Right cardiac atrium (tissue), 5 donors: ENCODE measurements around the gene THAP7. TPM values are rescaled to one million over a fixed set of nuclear protein-coding genes. Genes with fewer than 3 reads are reported as not detected.
"Not testable (repeated sequence)": the region's sequence is repeated elsewhere in the genome, so short reads cannot be mapped to it uniquely, and the experiment has no call there.

Source experiments
- ATAC-seq, 2 donors: fragments of 200-7000 bp; cut with Tn5 transposase; one replicate each; pipeline versions ENCODE4 v1.8.0 to v1.9.1; 2020; ENCODE audit warnings: moderate library complexity in 2 of 2, mild to moderate bottlenecking in 1 of 2
- DNase-seq, 3 donors: peaks; one replicate each; pipeline ENCODE4 v3.0.0-alpha.2; 2020
- H3K27ac ChIP-seq: one replicate; pipeline ENCODE4 v1.5.1; 2013; ENCODE audit warnings: mild to moderate bottlenecking, low read length, control low read depth, moderate library complexity
- H3K27me3 ChIP-seq: one replicate; pipeline ENCODE4 v1.6.1; 2013; ENCODE audit not compliant: control insufficient read depth, insufficient read depth
- H3K4me1 ChIP-seq: one replicate; pipeline ENCODE4 v1.6.1; 2013; ENCODE audit warnings: low read length; ENCODE audit not compliant: control insufficient read depth, insufficient read depth
- H3K4me3 ChIP-seq: one replicate; pipeline ENCODE4 v1.5.1; 2013; ENCODE audit warnings: low read length, control low read depth
- H3K9me3 ChIP-seq: one replicate; pipeline ENCODE4 v1.6.1; 2013; ENCODE audit warnings: low read length; ENCODE audit not compliant: control insufficient read depth
- WGBS: extraction: QIAGEN DNeasy Blood & Tissue Kit; methylation state at CpG from one replicate; pipeline ENCODE4 v1.1.7; 2013; 5-methylcytosine and 5-hydroxymethylcytosine counted together
- intact Hi-C, 4 donors: fragments of 100-400 bp; cut with DNase I; formaldehyde crosslinking; loops; one replicate each; pipeline versions ENCODE4 v1.11.0 to v1.14.0; 2022 to 2023
- long read RNA-seq, 4 donors: library from polyadenylated mRNA; unstranded; transcript quantifications; one replicate each; pipeline ENCODE4 v2.0.0, GENCODE V29; 2020 to 2021
- polyA plus RNA-seq: library from polyadenylated mRNA; stranded (reverse); fragments of 200-250 nt; gene quantifications from one replicate; pipeline ENCODE4 v1.2.3, GENCODE V29; 2013
- total RNA-seq, 4 donors: library from RNA; stranded (reverse); fragmentation: NEBNext Ultra II Directional; extraction: Animal tissue kit (Norgen Biotek cat#: 25700); gene quantifications; one replicate each; pipeline ENCODE4 v1.2.1, GENCODE V29; 2021
- donor health status: healthy with polysubstance abuse.
- donor health status: DM: no; HTN: yes; CAD: no.
- donor health status: DM: no; HTN: no; CAD: no.
- donor health status: DM: no; HTN: yes; CAD: no; lungs with severe emphysema.
- donor health status: DM: yes; HTN: yes; CAD: no.

Gene THAP7
- total RNA-seq = 10 to 100 TPM; 23.2 to 25.2 (median 23.8) TPM
- polyA plus RNA-seq = 38.2 TPM
- long read RNA-seq, donor 1, transcript THAP7-208 (3 exons, 1,957 nt) = minor isoform, 15 of 67 reads
- long read RNA-seq, donor 1, transcript THAP7-202 (5 exons, 1,144 nt) = minor isoform, 8 of 67 reads
- long read RNA-seq, donor 1, transcript THAP7-204 (2 exons, 1,809 nt) = major isoform, 36 of 67 reads
- long read RNA-seq, donor 1, partial matches to known transcripts = 0 of 67 reads
- long read RNA-seq, donor 1, other reads (novel, unspliced or antisense) = 4 of 67 reads
- long read RNA-seq, donor 2, transcript THAP7-204 (2 exons, 1,809 nt) = major isoform, 16 of 45 reads
- long read RNA-seq, donor 2, transcript THAP7-208 (3 exons, 1,957 nt) = minor isoform, 13 of 45 reads
- long read RNA-seq, donor 2, transcript THAP7-201 (4 exons, 1,213 nt) = minor isoform, 6 of 45 reads
- long read RNA-seq, donor 2, partial matches to known transcripts = 0 of 45 reads
- long read RNA-seq, donor 2, other reads (novel, unspliced or antisense) = 5 of 45 reads
- long read RNA-seq, donor 3, transcript THAP7-204 (2 exons, 1,809 nt) = major isoform, 44 of 97 reads
- long read RNA-seq, donor 3, transcript THAP7-202 (5 exons, 1,144 nt) = minor isoform, 11 of 97 reads
- long read RNA-seq, donor 3, transcript THAP7-208 (3 exons, 1,957 nt) = minor isoform, 26 of 97 reads
- long read RNA-seq, donor 3, partial matches to known transcripts = 0 of 97 reads
- long read RNA-seq, donor 3, other reads (novel, unspliced or antisense) = 8 of 97 reads
- long read RNA-seq, donor 4, transcript THAP7-204 (2 exons, 1,809 nt) = major isoform, 18 of 47 reads
- long read RNA-seq, donor 4, transcript THAP7-202 (5 exons, 1,144 nt) = minor isoform, 7 of 47 reads
- long read RNA-seq, donor 4, transcript THAP7-208 (3 exons, 1,957 nt) = minor isoform, 12 of 47 reads
- long read RNA-seq, donor 4, partial matches to known transcripts = 0 of 47 reads
- long read RNA-seq, donor 4, other reads (novel, unspliced or antisense) = 8 of 47 reads

- no peaks in the 10 kb centered on the region for H3K9me3 ChIP-seq
- ATAC-seq (peak; percentile 95 to 96), DNase-seq (peak; percentile 99)
- under 1% methylated on average over 83 of the region's 83 CpGs for WGBS
- peak within 1 kb of the TSS; percentile 73 for H3K4me3 ChIP-seq
- H3K4me1 ChIP-seq = peaks cover 7% of the 10 kb centered on the region
- H3K27me3 ChIP-seq = no peaks in the 10 kb centered on the region
- peak within 1 kb of the TSS; percentile 86 for H3K27ac ChIP-seq
- intact Hi-C loops = no loop called here
Measured at GRCh38 chr22:21001601-21002325, at the start of gene THAP7. TSS of gene THAP7 (minus strand) at chr22:21002118. CDS start at chr22:21001911, 207 bp downstream.

- WGBS = 87% methylated on average over 9 of the region's 9 CpGs
- H3K27me3 ChIP-seq = no peaks in the 10 kb centered on the region
- H3K9me3 ChIP-seq = no peaks in the 10 kb centered on the region
- no peak overlapping the region for H3K27ac ChIP-seq
- DNase-seq (no peak), ATAC-seq (no peak)
- intact Hi-C loops = no loop called here
- no peaks in the 10 kb centered on the region for H3K4me1 ChIP-seq
- no peak overlapping the region for H3K4me3 ChIP-seq
Measured at GRCh38 chr22:21051145-21051830, 49.4 kb upstream of the THAP7 start.

- H3K4me3 ChIP-seq = not testable (repeated sequence)
- WGBS = 92% methylated on average over 7 of the region's 12 CpGs
Measured at GRCh38 chr22:21048965-21049364, 47.0 kb upstream of the THAP7 start.

GRCh38 chr22:21048448-21048847, 46.5 kb upstream of the THAP7 start:
- WGBS = 72% methylated on average over 5 of the region's 5 CpGs
- H3K27me3 ChIP-seq, intact Hi-C loops, H3K9me3 ChIP-seq, H3K4me1 ChIP-seq, DNase-seq, ATAC-seq, H3K4me3 ChIP-seq, H3K27ac ChIP-seq: not testable (repeated sequence)

More at GRCh38 chr22:21048965-21049364, 47.0 kb upstream of the THAP7 start:
- H3K27me3 ChIP-seq, DNase-seq, H3K4me1 ChIP-seq, H3K9me3 ChIP-seq, H3K27ac ChIP-seq, ATAC-seq, intact Hi-C loops: not testable (repeated sequence)

GRCh38 chr22:21047730-21048129, 45.8 kb upstream of the THAP7 start:
- H3K4me1 ChIP-seq = no peaks in the 10 kb centered on the region
- intact Hi-C loops = no loop called here
- H3K27me3 ChIP-seq = no peaks in the 10 kb centered on the region
- H3K27ac ChIP-seq = no peak overlapping the region
- ATAC-seq (no peak), DNase-seq (no peak)
- 83% methylated on average over 7 of the region's 7 CpGs for WGBS
- H3K4me3 ChIP-seq = no peak overlapping the region
- H3K9me3 ChIP-seq = no peaks in the 10 kb centered on the region

GRCh38 chr22:21047035-21047661, 45.2 kb upstream of the THAP7 start:
- Histone ChIP-seq H3K9me3 (no peaks in the 10 kb centered on the region), H3K4me3 (no peak overlapping the region), H3K27ac (no peak overlapping the region), H3K27me3 (no peaks in the 10 kb centered on the region), H3K4me1 (no peaks in the 10 kb centered on the region)
- ATAC-seq (no peak), DNase-seq (peak in 1 of 3 donors; percentile 45)
- WGBS = 92% methylated on average over 14 of the region's 14 CpGs
- intact Hi-C loops = no loop called here

GRCh38 chr22:21045585-21046294, 43.8 kb upstream of the THAP7 start, which contains the start of gene LRRC74B:
TSS of gene LRRC74B (plus strand) at chr22:21045946. CDS start at chr22:21045987, 41 bp downstream.
- Histone ChIP-seq H3K4me1 (no peaks in the 10 kb centered on the region), H3K4me3 (peak within 1 kb of the TSS; percentile 49), H3K27me3 (no peaks in the 10 kb centered on the region), H3K27ac (no peak within 1 kb of the TSS), H3K9me3 (no peaks in the 10 kb centered on the region)
- DNase-seq (peak; percentile 92 to 97 (median 96)), ATAC-seq (peak; percentile 96 to 97)
- intact Hi-C loops = no loop called here
- WGBS = 4% methylated on average over 47 of the region's 47 CpGs

- Histone ChIP-seq H3K27me3 (no peaks in the 10 kb centered on the region), H3K9me3 (no peaks in the 10 kb centered on the region), H3K27ac (no peak overlapping the region), H3K4me1 (no peaks in the 10 kb centered on the region), H3K4me3 (peak overlapping the region; percentile 49)
- DNase-seq (peak; percentile 66 to 77 (median 71)), ATAC-seq (peak; percentile 35 to 57)
- 10% methylated on average over 15 of the region's 15 CpGs for WGBS
- intact Hi-C loops = no loop called here
Measured at GRCh38 chr22:21044931-21045584, 43.1 kb upstream of the THAP7 start.

- no peak for ATAC-seq
- no peak for DNase-seq
- intact Hi-C loops = no loop called here
- 88% methylated on average over 15 of the region's 15 CpGs for WGBS
- H3K27me3 ChIP-seq = no peaks in the 10 kb centered on the region
- no peaks in the 10 kb centered on the region for H3K9me3 ChIP-seq
- H3K27ac ChIP-seq = no peak overlapping the region
- no peak overlapping the region for H3K4me3 ChIP-seq
- H3K4me1 ChIP-seq = peaks cover 3% of the 10 kb centered on the region
Measured at GRCh38 chr22:21043860-21044535, 42.1 kb upstream of the THAP7 start.
